Stimulated activated naive CD8-positive, alpha-beta T cell treated with anti-CD3 and anti-CD28 coated beads, Interleukin-15, amount 100 ng/mL, for 72 hours (primary cell): ENCODE data around the gene ZNF230.

Experiments
- ATAC-seq: fragments of 150-1000 bp; cut with Tn5 transposase; 2 replicates; pipeline ENCODE4 v1.10.0; 2021; ENCODE audit warnings: mild to moderate bottlenecking, moderate library complexity
- DNase-seq, 2 donors: peaks; one replicate each; pipeline ENCODE4 v3.0.0; 2021 to 2022
- H3K27ac Mint-ChIP-seq, 2 donors: one replicate each; pipeline ENCODE4 v1.8.0; 2022; ENCODE audit warnings: mild to moderate bottlenecking in 2 of 2, mixed read lengths in 2 of 2, moderate library complexity in 2 of 2
- H3K27me3 Mint-ChIP-seq: one replicate; pipeline ENCODE4 v1.8.0; 2022; ENCODE audit warnings: mixed read lengths
- H3K4me1 Mint-ChIP-seq: one replicate; pipeline ENCODE4 v1.8.0; 2022; ENCODE audit warnings: mild to moderate bottlenecking, mixed read lengths
- H3K4me3 Mint-ChIP-seq, 2 donors: one replicate each; pipeline ENCODE4 v1.8.0; 2022; ENCODE audit warnings: mild to moderate bottlenecking in 2 of 2, mixed read lengths in 2 of 2, moderate library complexity in 1 of 2
- H3K9me3 Mint-ChIP-seq, 2 donors: one replicate each; pipeline ENCODE4 v1.8.0; 2022; ENCODE audit warnings: mixed read lengths in 2 of 2

ZNF230 gene

DNA sequence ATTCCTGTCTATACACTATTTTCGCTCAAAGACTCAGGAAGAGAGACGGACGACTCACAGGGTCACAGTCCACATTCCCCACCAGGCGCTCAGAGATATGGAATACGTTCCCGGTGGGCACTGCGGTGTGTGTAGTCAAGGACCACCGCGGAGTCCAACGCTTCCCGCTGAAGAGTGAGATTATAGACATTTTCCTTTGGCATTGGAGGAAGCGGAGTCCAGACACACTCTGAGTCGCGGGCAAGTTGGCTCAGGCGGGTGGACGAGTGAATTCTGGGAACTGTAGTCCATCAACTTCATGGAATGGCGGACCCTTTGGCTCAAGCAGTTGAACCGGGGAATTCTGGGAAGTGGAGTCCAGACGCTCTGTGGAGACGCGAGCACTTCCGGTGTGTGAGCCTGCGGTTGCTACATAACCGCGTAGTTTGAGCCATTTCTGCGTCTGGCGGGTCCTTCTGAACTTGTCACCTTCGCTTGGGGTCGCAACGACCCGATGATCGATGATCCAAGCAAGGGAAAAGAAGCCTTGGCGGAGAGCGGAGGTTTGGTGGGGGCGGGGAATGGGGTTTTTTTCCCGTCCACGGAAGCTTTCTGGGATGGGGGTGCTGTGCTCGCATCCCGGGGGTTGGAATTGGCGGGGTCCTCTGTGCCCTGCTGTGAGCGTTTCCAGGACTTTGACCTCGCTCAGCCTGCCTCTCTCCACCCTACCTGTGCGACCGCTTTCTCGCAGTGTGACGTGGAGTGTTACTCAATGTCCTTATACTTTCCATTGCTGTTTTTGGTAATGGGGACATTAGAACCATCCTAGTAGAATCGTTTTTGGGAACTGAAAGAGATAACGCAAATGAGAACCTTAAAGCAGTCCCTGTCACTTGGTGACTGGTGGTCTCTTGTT lies at the start of gene ZNF230:
Gene ZNF230, plus strand, starts transcription at position 392 of the 895 bp plus-strand sequence. CDS start 4,122 bp downstream, outside the sequence.
- Mint-ChIP-seq H3K27ac (peak within 1 kb of the TSS; percentile 95), H3K4me3 (peak within 1 kb of the TSS; percentile 97 to 98), H3K4me1 (peaks cover 17% of the 10 kb centered on the region), H3K27me3 (no peaks in the 10 kb centered on the region), H3K9me3 (peaks cover 47 to 50% of the 10 kb centered on the region in 2 donors)
- ATAC-seq (peak; percentile 95), DNase-seq (peak; percentile 74 to 86)

DNA sequence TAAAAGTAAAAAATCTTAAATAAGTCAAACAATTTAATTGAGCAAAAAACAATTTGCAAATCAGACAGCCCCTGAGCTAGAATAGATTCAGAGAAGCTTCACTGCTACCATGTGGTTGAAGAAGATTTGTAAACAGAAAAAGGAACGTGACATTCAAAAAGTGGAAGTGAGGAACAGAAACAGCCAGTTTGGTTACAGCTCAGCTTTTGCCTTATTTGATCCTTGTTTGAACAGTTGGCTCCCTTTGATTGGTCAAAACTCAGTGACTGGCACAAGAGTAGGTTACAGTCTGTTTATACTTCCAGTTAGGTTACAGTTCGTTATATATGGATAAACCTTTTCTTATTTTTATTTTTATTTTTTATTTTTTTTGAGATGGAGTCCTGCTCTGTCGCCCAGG lies 45.9 kb upstream of the ZNF230 start:
- no peak overlapping the region for H3K4me3 Mint-ChIP-seq
- peaks cover 5% of the 10 kb centered on the region for H3K4me1 Mint-ChIP-seq
- no peak overlapping the region for H3K27ac Mint-ChIP-seq
- no peak for DNase-seq
- ATAC-seq = no peak
- no peaks in the 10 kb centered on the region for H3K27me3 Mint-ChIP-seq
- peaks cover 25 to 29% of the 10 kb centered on the region in 2 donors for H3K9me3 Mint-ChIP-seq

DNA sequence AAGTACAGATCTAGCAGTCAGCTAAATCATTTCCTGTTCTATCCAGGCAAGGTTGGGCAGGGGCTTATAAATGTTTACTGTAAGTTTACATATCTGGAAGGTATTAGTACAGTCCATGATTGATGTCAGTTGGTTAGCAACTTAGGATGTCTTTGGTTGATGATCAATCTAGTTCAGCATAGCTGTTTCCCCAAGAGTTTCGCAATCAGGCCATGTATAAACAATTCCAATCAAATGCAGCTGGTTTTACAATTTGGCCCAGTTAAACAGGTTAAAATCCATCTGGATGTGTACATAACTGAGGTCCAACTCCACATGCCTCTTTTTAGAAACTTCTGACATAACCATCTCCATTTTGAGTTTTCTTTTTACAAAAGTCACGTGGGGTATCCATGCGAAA lies 44.9 kb upstream of the ZNF230 start:
- ATAC-seq = no peak
- Mint-ChIP-seq H3K4me1 (no peaks in the 10 kb centered on the region), H3K27ac (no peak overlapping the region), H3K9me3 (peaks cover 31 to 37% of the 10 kb centered on the region in 2 donors), H3K27me3 (no peaks in the 10 kb centered on the region), H3K4me3 (no peak overlapping the region)
- DNase-seq = no peak

DNA sequence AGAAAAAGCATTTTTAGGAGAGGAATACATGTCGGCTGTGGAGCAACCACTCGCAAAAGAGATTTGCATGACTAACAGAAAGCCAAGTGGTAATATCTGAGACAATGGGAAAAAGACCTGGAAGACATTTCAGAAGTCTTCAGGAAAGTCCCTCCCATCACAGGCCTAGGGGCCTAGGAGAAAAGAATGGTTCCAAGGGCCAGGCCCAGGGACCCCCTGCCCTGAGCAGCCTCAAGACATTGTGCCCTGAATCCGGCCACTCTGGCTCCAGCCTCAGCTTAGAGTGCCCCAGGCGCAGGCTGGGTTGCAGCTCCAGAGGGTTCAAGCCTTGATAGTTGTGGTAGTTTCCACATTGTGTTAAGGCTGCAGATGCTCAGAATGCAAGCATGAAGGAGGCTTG lies 42.3 kb upstream of the ZNF230 start:
- H3K4me3 Mint-ChIP-seq = no peak overlapping the region
- H3K9me3 Mint-ChIP-seq = peaks cover 44 to 46% of the 10 kb centered on the region in 2 donors
- DNase-seq (no peak), ATAC-seq (no peak)
- no peaks in the 10 kb centered on the region for H3K27me3 Mint-ChIP-seq
- H3K27ac Mint-ChIP-seq = no peak overlapping the region
- H3K4me1 Mint-ChIP-seq = no peaks in the 10 kb centered on the region

DNA sequence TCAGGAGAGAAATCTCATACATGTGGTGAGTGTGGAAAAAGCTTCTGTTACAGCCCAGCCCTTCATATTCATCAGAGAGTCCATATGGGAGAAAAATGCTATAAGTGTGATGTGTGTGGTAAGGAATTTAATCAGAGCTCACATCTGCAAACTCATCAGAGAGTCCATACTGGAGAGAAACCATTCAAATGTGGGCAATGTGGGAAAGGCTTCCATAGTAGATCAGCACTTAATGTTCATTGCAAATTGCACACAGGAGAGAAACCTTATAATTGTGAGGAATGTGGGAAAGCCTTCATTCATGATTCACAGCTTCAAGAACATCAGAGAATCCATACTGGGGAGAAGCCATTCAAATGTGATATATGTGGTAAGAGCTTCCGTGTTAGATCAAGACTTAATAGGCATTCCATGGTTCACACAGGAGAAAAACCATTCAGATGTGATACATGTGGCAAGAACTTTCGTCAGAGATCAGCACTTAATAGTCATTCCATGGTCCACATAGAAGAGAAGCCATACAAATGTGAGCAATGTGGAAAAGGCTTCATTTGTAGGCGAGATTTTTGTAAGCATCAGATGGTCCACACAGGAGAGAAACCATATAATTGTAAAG lies 36.6 kb upstream of the ZNF230 start:
- no peak overlapping the region for H3K4me3 Mint-ChIP-seq
- peaks cover 55 to 67% of the 10 kb centered on the region in 2 donors for H3K9me3 Mint-ChIP-seq
- no peaks in the 10 kb centered on the region for H3K4me1 Mint-ChIP-seq
- ATAC-seq (no peak), DNase-seq (no peak)
- H3K27ac Mint-ChIP-seq = no peak overlapping the region
- no peaks in the 10 kb centered on the region for H3K27me3 Mint-ChIP-seq

DNA sequence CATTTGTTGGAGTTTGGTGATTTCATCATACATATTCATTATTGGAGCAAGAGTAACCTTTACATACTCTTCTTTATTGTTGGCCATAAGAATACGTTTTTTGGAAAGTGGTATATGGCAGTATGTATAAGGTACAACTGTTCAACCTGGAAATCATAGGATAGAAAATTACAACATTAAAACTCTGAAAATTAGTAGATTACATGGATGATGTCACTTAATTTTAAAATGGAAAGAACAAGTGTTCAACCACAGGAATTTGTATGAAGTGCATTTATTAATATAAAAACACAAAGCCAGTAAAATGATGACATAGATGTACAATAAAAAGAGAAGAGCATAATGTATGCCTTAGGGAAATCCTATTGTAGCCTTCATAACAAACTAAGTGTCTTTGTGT lies 26.0 kb upstream of the ZNF230 start:
- H3K4me3 Mint-ChIP-seq = no peak overlapping the region
- ATAC-seq (no peak), DNase-seq (no peak)
- no peaks in the 10 kb centered on the region for H3K27me3 Mint-ChIP-seq
- H3K27ac Mint-ChIP-seq = no peak overlapping the region
- peaks cover 36 to 46% of the 10 kb centered on the region in 2 donors for H3K9me3 Mint-ChIP-seq
- no peaks in the 10 kb centered on the region for H3K4me1 Mint-ChIP-seq

DNA sequence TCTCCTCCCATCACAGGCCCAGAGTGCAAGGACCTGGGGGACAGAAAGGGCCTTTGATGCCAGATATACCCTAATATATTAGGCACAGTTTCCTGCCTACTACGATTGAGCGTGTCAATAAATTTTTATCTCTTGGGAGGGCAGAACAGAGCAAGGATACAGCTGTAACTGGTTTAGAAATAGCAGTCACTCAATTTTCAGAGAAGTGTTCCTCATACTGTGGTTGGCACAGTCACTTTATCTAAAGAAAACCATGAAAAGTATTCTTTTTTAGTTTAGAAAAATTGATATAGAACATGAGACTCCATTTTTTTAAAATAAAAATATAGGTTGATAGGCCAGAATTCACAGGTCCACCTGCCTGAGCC lies 19.2 kb upstream of the ZNF230 start:
- H3K27ac Mint-ChIP-seq = no peak overlapping the region

DNA sequence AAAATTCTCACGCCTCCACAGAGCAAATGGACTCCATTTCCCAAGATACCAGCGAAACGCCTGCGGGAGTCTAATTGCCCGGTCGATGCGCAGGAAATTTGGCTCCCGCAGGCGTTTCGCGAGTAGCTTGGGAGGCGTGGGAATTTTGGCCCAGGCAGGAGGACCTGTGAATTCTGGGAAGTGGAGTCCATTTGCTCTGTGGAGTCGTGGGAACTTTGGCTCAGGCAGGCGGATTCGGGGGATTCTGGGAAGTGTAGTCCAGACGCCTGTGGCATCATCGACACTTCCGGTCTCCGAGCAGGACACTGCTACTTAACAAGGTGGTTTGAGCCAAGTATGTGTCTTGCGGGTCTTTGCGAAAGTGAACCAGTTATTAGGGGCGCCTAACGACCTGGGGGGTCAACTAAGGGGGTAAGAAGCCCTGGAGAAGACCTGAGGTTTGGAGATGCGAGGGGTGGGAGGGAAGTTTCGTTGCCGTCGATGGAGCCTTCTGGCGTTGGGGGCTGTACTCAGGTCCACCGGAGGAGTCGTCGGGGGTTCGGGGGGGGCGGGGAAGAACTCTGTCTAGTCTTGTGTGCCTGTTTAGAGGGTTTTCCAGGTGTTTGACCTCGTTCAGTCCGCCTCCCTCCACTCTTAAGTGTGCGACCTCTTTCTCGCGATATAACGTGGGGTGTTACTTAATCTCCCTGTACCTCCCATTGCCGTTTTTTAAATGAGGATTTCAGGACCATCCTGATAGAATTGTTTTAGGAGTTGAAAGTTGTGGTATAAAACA lies 18.7 kb upstream of the ZNF230 start, which contains the start of gene ZNF155:
Gene ZNF155, plus strand, starts transcription at position 277 of the 775 bp plus-strand sequence. CDS start 4,356 bp downstream, outside the sequence.
- DNase-seq = peak; percentile 66 to 69
- Mint-ChIP-seq H3K27me3 (no peaks in the 10 kb centered on the region), H3K4me3 (peak within 1 kb of the TSS; percentile 94 to 98)

More for the DNA sequence above, 19.2 kb upstream of the ZNF230 start:
- Mint-ChIP-seq H3K4me3 (peak overlapping the region; percentile 73 to 98), H3K27me3 (no peaks in the 10 kb centered on the region), H3K4me1 (peaks cover 15% of the 10 kb centered on the region), H3K9me3 (peaks cover 8 to 22% of the 10 kb centered on the region in 2 donors)
- ATAC-seq (no peak), DNase-seq (no peak)

DNA sequence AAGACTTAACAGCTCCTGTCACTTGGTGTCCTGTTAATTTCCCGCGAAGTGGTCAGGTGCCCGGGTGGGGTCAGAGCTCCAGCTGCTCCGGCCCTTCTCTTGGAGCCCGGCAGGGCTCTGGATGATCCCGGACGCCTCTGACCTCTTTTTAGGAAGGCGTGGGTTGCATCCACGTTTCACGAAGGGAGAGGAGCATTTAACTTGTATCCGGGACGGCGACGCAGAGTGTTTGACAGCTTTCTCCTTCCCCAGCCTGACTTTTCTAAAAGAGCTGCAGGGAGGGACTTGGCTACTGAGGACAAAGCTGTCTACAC lies 18.1 kb upstream of the ZNF230 start:
- no peaks in the 10 kb centered on the region for H3K27me3 Mint-ChIP-seq
- DNase-seq (peak in 1 of 2 donors; percentile 9), ATAC-seq (peak; percentile 29)
- peak overlapping the region; percentile 94 to 98 for H3K4me3 Mint-ChIP-seq
- H3K9me3 Mint-ChIP-seq = peaks cover 16 to 33% of the 10 kb centered on the region in 2 donors
- peak overlapping the region; percentile 99 for H3K27ac Mint-ChIP-seq
- peaks cover 15% of the 10 kb centered on the region for H3K4me1 Mint-ChIP-seq

More for the DNA sequence above, 18.7 kb upstream of the ZNF230 start, which contains the start of gene ZNF155:
- H3K27ac Mint-ChIP-seq = peak within 1 kb of the TSS; percentile 99
- peaks cover 14 to 28% of the 10 kb centered on the region in 2 donors for H3K9me3 Mint-ChIP-seq
- peaks cover 15% of the 10 kb centered on the region for H3K4me1 Mint-ChIP-seq
- peak; percentile 95 for ATAC-seq

DNA sequence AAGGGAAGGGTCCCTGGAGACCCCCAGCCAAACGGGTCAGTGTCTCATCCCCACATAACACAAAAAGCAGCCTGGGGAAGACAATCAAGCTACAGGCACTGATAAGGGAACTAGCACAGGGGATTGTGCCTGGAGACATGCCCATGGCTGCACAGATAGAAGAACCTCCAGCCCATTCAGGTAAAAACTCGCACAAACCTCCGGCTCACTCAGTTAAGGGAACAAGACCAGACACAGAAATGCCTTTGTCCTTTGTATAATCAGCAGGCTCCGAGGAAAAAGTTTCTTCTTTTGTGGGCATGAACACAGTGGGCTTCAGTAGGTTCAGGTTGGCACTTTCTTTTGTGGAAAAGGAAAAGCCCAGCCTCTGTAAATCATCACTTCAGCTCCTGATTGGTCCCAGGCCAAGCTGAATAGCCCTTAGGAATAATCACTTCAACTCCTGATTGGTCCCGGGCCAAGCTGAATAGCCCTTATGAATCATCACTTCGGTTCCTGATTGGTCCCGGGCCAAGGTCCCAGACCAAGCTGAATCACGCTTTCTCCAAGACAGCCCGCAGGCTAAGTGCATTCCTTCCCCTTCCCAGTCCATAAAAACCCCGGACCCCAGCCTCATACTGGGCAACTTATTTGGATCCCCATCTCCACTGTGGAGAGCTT lies 5.0 kb upstream of the ZNF230 start:
- no peak overlapping the region for H3K27ac Mint-ChIP-seq
- peaks cover 46 to 47% of the 10 kb centered on the region in 2 donors for H3K9me3 Mint-ChIP-seq
- H3K4me1 Mint-ChIP-seq = peaks cover 11% of the 10 kb centered on the region
- H3K27me3 Mint-ChIP-seq = no peaks in the 10 kb centered on the region
- ATAC-seq = no peak
- H3K4me3 Mint-ChIP-seq = no peak overlapping the region
- no peak for DNase-seq

DNA sequence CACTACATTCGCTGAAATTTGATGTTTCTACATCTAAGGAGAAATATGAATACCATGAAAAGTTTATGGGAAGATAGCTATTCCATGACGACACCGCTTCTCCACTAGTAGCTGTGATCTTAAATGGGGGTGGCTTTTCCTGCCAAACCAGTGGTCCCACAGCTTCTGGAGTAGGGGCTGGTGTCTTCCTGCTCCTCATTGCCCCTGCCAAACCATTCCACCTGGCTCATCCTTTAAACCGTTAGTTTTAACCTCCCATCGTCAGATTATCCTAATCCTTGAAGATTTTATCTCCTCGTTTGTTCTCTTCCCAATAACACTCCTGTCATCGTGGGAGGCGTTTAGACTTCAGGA lies 568 bp upstream of the ZNF230 start:
- DNase-seq = no peak
- no peak for ATAC-seq
- Mint-ChIP-seq H3K4me3 (peak overlapping the region; percentile 97 to 98), H3K9me3 (peaks cover 47 to 50% of the 10 kb centered on the region in 2 donors), H3K27me3 (no peaks in the 10 kb centered on the region), H3K27ac (peak overlapping the region; percentile 95), H3K4me1 (peaks cover 17% of the 10 kb centered on the region)

DNA sequence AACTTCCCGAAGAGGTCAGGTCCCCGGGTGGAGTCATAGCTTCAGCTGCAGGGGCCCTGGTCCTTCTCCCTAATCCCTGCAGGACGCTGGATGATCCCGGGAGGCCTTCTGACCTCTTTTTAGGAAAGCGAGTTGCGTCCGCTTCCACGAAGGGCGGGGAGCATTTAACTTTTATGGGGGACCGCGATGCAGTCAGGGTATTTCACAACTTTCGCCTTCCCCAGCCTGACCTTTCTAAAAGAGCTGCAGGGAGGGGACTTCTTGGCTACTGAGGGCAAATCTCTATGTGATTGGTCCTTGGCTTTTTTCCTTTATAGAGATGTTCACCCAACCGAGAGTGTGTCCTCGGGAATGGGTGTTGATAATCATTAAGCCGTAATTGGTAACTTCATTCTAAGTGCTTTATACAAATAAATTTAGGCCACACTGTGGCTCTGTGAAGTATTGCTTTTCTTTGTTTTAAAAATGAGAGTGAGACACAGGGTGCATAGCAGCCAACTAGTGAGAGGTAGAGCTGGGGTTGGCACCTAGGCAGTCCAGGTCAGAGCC lies 778 bp downstream of the ZNF230 start:
- peak overlapping the region; percentile 97 to 98 for H3K4me3 Mint-ChIP-seq
- ATAC-seq = peak; percentile 73
- H3K27ac Mint-ChIP-seq = peak overlapping the region; percentile 69 to 95
- peak; percentile 17 to 19 for DNase-seq
- H3K4me1 Mint-ChIP-seq = peaks cover 17% of the 10 kb centered on the region
- peaks cover 47 to 49% of the 10 kb centered on the region in 2 donors for H3K9me3 Mint-ChIP-seq
- H3K27me3 Mint-ChIP-seq = no peaks in the 10 kb centered on the region

DNA sequence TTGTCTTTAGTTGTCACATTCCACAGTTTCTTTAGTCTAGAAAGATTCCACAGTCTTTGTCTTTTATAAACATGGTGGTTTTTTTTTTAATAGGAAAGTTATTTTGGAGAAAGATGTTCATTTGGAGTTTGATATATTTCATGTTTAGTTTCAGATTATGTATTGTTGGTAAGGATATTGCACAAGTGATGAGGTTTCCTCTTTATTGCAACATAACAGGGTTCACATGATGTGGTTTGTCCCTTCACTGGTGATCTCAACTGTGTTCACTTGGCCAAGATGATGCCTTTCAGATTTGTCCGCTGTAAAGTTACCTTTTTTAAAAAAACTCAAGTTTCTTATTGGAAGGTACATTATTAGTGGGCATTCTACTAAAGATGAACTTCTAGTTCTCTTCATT lies 3.2 kb downstream of the ZNF230 start:
- Mint-ChIP-seq H3K9me3 (peaks cover 55 to 62% of the 10 kb centered on the region in 2 donors), H3K4me3 (no peak overlapping the region), H3K27me3 (no peaks in the 10 kb centered on the region), H3K27ac (no peak overlapping the region), H3K4me1 (peaks cover 17% of the 10 kb centered on the region)
- ATAC-seq = no peak
- DNase-seq = no peak

DNA sequence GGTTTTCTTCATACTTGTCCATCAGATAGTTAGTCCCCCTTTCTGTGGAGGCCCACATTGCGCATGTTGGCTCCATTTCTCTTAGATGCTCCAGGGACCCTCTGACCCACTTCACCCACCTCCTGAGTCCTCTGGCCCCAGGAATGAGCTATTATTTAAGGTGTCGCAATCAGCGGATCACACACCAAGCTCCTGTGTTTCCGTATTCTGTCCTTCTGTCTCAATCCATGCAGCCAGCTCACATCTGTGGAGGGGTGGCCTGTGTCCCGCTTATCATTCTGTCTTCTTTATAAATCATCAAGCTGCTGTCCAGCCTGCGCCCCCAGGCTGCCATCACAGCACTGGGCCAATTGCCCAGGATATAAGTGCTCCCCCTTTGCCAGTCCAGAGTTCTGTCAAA lies 4.7 kb downstream of the ZNF230 start:
- H3K4me1 Mint-ChIP-seq = peaks cover 9% of the 10 kb centered on the region
- peak overlapping the region in 1 of 2 donors; percentile 30 for H3K27ac Mint-ChIP-seq
- no peaks in the 10 kb centered on the region for H3K27me3 Mint-ChIP-seq
- ATAC-seq (no peak), DNase-seq (no peak)
- H3K4me3 Mint-ChIP-seq = no peak overlapping the region
- peaks cover 57 to 68% of the 10 kb centered on the region in 2 donors for H3K9me3 Mint-ChIP-seq

DNA sequence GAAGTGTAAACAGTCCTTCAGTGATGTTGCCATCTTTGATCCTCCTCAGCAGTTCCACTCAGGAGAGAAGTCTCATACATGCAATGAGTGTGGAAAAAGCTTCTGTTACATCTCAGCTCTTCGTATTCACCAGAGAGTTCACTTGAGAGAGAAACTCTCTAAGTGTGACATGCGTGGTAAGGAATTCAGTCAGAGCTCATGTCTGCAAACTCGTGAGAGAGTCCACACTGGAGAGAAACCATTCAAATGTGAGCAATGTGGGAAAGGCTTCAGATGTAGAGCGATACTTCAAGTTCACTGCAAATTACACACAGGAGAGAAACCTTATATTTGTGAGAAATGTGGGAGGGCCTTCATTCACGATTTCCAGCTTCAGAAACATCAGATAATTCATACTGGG lies 7.7 kb downstream of the ZNF230 start:
- ATAC-seq = no peak
- Mint-ChIP-seq H3K27ac (no peak overlapping the region), H3K9me3 (peaks cover 81 to 87% of the 10 kb centered on the region in 2 donors), H3K27me3 (no peaks in the 10 kb centered on the region), H3K4me1 (no peaks in the 10 kb centered on the region), H3K4me3 (no peak overlapping the region)
- DNase-seq = no peak
